Limb (tissue), 2 donors: ENCODE measurements around the gene BOD1.
"Not testable (repeated sequence)": the region's sequence is repeated elsewhere in the genome, so short reads cannot be mapped to it uniquely, and the experiment has no call there.

Experiments
- DNase-seq, 2 donors: peaks; one replicate each; pipeline ENCODE4 v3.0.0-alpha.2; 2016; ENCODE audit errors: extremely low spot score in 2 of 2

The BOD1 gene

GRCh38 chr5:173615884-173616576 is 420 bp downstream of the BOD1 start:
- peak; percentile 80 to 81 for DNase-seq

- DNase-seq, result no peak
Observed at GRCh38 chr5:173614591-173614990, 1.9 kb downstream of the BOD1 start.

- no peak for DNase-seq
Observed at GRCh38 chr5:173613433-173614159, 2.9 kb downstream of the BOD1 start.

- no peak for DNase-seq
Observed at GRCh38 chr5:173612948-173613347, 3.5 kb downstream of the BOD1 start.

- no peak for DNase-seq
Observed at GRCh38 chr5:173611706-173612105, 4.7 kb downstream of the BOD1 start.

GRCh38 chr5:173604141-173604540 is 12.3 kb downstream of the BOD1 start:
- no peak for DNase-seq

GRCh38 chr5:173602423-173602822 is 14.0 kb downstream of the BOD1 start:
- no peak for DNase-seq

GRCh38 chr5:173598686-173599085 is 17.8 kb downstream of the BOD1 start:
- no peak for DNase-seq

GRCh38 chr5:173597304-173597703 is 19.1 kb downstream of the BOD1 start:
- no peak for DNase-seq

GRCh38 chr5:173595841-173596240 is 20.6 kb downstream of the BOD1 start:
- DNase-seq, result no peak

- no peak for DNase-seq
Observed at GRCh38 chr5:173594061-173594460, 22.4 kb downstream of the BOD1 start.

GRCh38 chr5:173592050-173592669 is 24.3 kb downstream of the BOD1 start:
- no peak for DNase-seq

- no peak for DNase-seq
Observed at GRCh38 chr5:173591056-173591514, 25.4 kb downstream of the BOD1 start.

GRCh38 chr5:173590436-173591055 is 25.9 kb downstream of the BOD1 start:
- no peak for DNase-seq

GRCh38 chr5:173586133-173586532 is 30.3 kb downstream of the BOD1 start:
- DNase-seq, result not testable (repeated sequence)

- peak in 1 of 2 donors; percentile 67 for DNase-seq
Observed at GRCh38 chr5:173583346-173583745, 33.1 kb downstream of the BOD1 start.

- DNase-seq, result peak in 1 of 2 donors; percentile 13
Observed at GRCh38 chr5:173582216-173583111, 34.0 kb downstream of the BOD1 start.

GRCh38 chr5:173581408-173582215 is 34.8 kb downstream of the BOD1 start:
- peak in 1 of 2 donors; percentile 66 for DNase-seq

- DNase-seq, result no peak
Observed at GRCh38 chr5:173578947-173579615, 37.4 kb downstream of the BOD1 start.

- no peak for DNase-seq
Observed at GRCh38 chr5:173577817-173578216, 38.6 kb downstream of the BOD1 start.
